Measurements from ENCODE around the gene FOXP2. TPM values are rescaled to one million over a fixed set of nuclear protein-coding genes. Genes with fewer than 3 reads are reported as not detected.
A peak's percentile ranks its signal among the peaks of the same experiment; 100 is the strongest.

The FOXP2 gene
- total and polyA plus RNA-seq, 2 experiments from 2014 or later = 1.3 to 1.5 TPM

- Histone ChIP-seq H3K27ac (no peak overlapping the region), H3K4me1 (ENCODE audit: low read depth) (no peaks in the 10 kb centered on the region), H3K4me3 (no peak overlapping the region), H3K9me3 (ENCODE audit: low read depth) (no peaks in the 10 kb centered on the region), H3K36me3 (no peaks in the 10 kb centered on the region), H3K27me3 (no peaks in the 10 kb centered on the region)
- no peak for DNase-seq (ENCODE audit: low read depth in 1 of 2, low spot score in 1 of 2)
- no peak for TF ChIP-seq CTCF (IDR thresholded peaks at IDR 0.05; ENCODE audit: low read depth, low read length)
Observed at GRCh38 chr7:114466917-114467316, 52.3 kb downstream of the FOXP2 start.

- no peaks in the 10 kb centered on the region for H3K4me1 ChIP-seq (ENCODE audit: low read depth)
- DNase-seq (ENCODE audit: low read depth in 1 of 2, low spot score in 1 of 2) = peak in 1 of 2 donors; percentile 25
- TF ChIP-seq CTCF (IDR thresholded peaks at IDR 0.05; ENCODE audit: low read depth, low read length) = no peak
- H3K27ac ChIP-seq = no peak overlapping the region
- no peaks in the 10 kb centered on the region for H3K27me3 ChIP-seq
- H3K9me3 ChIP-seq (ENCODE audit: low read depth) = no peaks in the 10 kb centered on the region
- H3K36me3 ChIP-seq = no peaks in the 10 kb centered on the region
- H3K4me3 ChIP-seq = no peak overlapping the region
Observed at GRCh38 chr7:114468844-114469243, 54.2 kb downstream of the FOXP2 start.

GRCh38 chr7:114472896-114473512, 58.4 kb downstream of the FOXP2 start:
- Histone ChIP-seq H3K27me3 (no peaks in the 10 kb centered on the region), H3K4me3 (no peak overlapping the region), H3K9me3 (ENCODE audit: low read depth) (no peaks in the 10 kb centered on the region), H3K27ac (no peak overlapping the region), H3K4me1 (ENCODE audit: low read depth) (no peaks in the 10 kb centered on the region), H3K36me3 (no peaks in the 10 kb centered on the region)
- no peak for TF ChIP-seq CTCF (IDR thresholded peaks at IDR 0.05; ENCODE audit: low read depth, low read length)
- DNase-seq (ENCODE audit: low read depth in 1 of 2, low spot score in 1 of 2) = no peak

- H3K27me3 ChIP-seq = no peaks in the 10 kb centered on the region
- no peak overlapping the region for H3K27ac ChIP-seq
- no peaks in the 10 kb centered on the region for H3K4me1 ChIP-seq (ENCODE audit: low read depth)
- H3K9me3 ChIP-seq (ENCODE audit: low read depth) = no peaks in the 10 kb centered on the region
- H3K4me3 ChIP-seq = no peak overlapping the region
- no peaks in the 10 kb centered on the region for H3K36me3 ChIP-seq
- no peak for DNase-seq (ENCODE audit: low read depth in 1 of 2, low spot score in 1 of 2)
- TF ChIP-seq CTCF (IDR thresholded peaks at IDR 0.05; ENCODE audit: low read depth, low read length) = no peak
Observed at GRCh38 chr7:114478384-114478783, 63.8 kb downstream of the FOXP2 start.

GRCh38 chr7:114481999-114482398, 67.4 kb downstream of the FOXP2 start:
- H3K27me3 ChIP-seq = no peaks in the 10 kb centered on the region
- no peak overlapping the region for H3K27ac ChIP-seq
- TF ChIP-seq CTCF (IDR thresholded peaks at IDR 0.05; ENCODE audit: low read depth, low read length) = no peak
- peak in 1 of 2 donors; percentile 74 for DNase-seq (ENCODE audit: low read depth in 1 of 2, low spot score in 1 of 2)
- no peak overlapping the region for H3K4me3 ChIP-seq
- no peaks in the 10 kb centered on the region for H3K36me3 ChIP-seq
- no peaks in the 10 kb centered on the region for H3K9me3 ChIP-seq (ENCODE audit: low read depth)
- no peaks in the 10 kb centered on the region for H3K4me1 ChIP-seq (ENCODE audit: low read depth)

Data from cardiac muscle cell (in vitro differentiated cells and primary cell).